ENCODE measurements around the gene ZNF14. TPM values are rescaled to one million over a fixed set of nuclear protein-coding genes. Genes with fewer than 3 reads are reported as not detected.
"Not testable (repeated sequence)": the region's sequence is repeated elsewhere in the genome, so short reads cannot be mapped to it uniquely, and the experiment has no call there.

The ZNF14 gene
- total RNA-seq: 1 to 10 TPM; 5.3 to 6.7 TPM

DNA sequence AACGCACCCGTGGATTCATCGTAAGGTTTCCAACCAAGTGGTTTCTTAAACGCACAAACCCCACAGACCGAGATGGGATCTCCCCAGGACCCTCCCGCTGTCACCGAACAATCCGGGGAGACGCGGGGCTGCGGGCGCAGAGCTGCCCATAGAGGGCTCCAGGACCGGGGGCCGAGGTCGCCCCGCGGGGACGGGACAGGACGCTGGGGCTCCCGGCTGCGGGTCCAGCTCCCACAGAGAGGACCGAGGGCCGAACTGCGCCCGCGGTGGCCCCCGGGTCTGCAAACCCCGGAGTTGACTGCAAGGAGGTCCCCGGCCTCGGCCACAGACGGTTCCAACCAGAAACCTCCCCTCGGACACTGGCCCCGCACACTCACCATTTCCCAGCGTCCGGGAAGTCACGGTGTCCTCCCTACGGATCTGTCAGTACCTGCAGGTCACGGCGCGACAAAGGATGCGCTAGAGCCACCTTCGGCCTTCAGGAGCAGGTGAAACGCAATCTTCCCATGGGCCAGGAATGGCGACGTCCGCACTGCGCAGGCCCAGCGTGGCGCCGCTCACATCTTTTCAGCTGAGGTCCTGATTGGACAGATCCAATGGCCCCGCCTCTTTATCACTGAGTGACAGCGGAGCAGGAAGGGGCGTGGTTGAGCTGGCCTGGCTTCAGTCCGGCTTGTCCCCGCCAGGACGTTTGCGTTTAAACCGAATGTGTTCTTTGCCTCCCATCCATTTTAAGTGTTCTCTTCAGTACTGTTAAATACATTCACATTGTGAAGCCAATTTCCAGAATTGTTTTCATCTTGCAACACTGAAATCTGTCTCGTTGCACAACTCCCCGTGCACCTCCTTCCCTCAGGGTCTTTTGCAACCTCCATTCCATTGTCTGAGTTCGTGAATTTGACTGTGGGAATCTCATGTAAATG is at the start of gene ZNF14:
ZNF14 (minus strand) TSS at position 534 of the 923 bp plus-strand sequence; CDS start at position 380, 154 bp downstream.
- H3K4me1 ChIP-seq: peaks cover 14% of the 10 kb centered on the region
- WGBS, 2 donors: 1% methylated on average over 11 to 61 of the region's 61 CpGs
- peaks cover 0 to 7% (median 0%) of the 10 kb centered on the region in 3 donors for H3K9me3 ChIP-seq
- TF ChIP-seq, protein P1, sequence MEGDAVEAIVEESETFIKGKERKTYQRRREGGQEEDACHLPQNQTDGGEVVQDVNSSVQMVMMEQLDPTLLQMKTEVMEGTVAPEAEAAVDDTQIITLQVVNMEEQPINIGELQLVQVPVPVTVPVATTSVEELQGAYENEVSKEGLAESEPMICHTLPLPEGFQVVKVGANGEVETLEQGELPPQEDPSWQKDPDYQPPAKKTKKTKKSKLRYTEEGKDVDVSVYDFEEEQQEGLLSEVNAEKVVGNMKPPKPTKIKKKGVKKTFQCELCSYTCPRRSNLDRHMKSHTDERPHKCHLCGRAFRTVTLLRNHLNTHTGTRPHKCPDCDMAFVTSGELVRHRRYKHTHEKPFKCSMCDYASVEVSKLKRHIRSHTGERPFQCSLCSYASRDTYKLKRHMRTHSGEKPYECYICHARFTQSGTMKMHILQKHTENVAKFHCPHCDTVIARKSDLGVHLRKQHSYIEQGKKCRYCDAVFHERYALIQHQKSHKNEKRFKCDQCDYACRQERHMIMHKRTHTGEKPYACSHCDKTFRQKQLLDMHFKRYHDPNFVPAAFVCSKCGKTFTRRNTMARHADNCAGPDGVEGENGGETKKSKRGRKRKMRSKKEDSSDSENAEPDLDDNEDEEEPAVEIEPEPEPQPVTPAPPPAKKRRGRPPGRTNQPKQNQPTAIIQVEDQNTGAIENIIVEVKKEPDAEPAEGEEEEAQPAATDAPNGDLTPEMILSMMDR (IDR thresholded peaks at IDR 0.05): peak in 3 of 7 experiments; percentile 3 to 23 (median 15)
- peak; percentile 52 to 85 (median 83) for TF ChIP-seq POLR2A (IDR thresholded peaks at IDR 0.05)
- no peaks in the 10 kb centered on the region for H3K27me3 ChIP-seq
- peak; percentile 100 for ATAC-seq
- intact Hi-C loops (cut with DNase I): no loop called here
- peak; percentile 95 to 98 (median 96) for DNase-seq
- peak within 1 kb of the TSS; percentile 54 to 68 for H3K4me3 ChIP-seq
- H3K36me3 ChIP-seq (replicated peaks in 1 of 2; ENCODE audit: insufficient read depth in 1 of 2, low read depth in 2 of 2): no peaks in the 10 kb centered on the region
- H3K27ac ChIP-seq: peak within 1 kb of the TSS; percentile 44 to 81 (median 63)

DNA sequence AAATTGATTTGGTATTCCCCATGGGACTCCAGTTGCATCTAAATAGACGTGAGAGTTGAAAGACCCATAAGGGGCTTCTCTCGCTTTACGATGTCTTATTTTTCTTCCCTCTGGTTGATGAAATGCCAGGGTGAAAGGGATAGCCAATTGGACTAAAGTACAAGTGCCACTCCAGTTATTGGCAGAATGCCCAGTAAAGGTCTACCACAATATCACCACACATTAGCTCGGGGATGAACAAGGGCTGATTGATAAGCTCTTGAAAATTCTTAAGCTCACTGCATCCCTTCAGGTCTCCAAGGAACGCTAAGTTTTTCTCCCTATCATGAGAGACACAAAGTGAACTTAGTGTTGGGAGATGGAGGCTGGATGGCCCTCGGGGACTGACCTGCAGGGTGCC is 48.9 kb upstream of the ZNF14 start:
- WGBS, 2 donors: 73 to 78% methylated on average over 6 of the region's 6 CpGs
- intact Hi-C loops (cut with DNase I); H3K27me3 ChIP-seq; ATAC-seq; H3K27ac ChIP-seq; H3K36me3 ChIP-seq (replicated peaks in 1 of 2; ENCODE audit: insufficient read depth in 1 of 2, low read depth in 2 of 2); DNase-seq; H3K9me3 ChIP-seq; H3K4me3 ChIP-seq: not testable (repeated sequence)
- peaks cover 20% of the 10 kb centered on the region for H3K4me1 ChIP-seq

DNA sequence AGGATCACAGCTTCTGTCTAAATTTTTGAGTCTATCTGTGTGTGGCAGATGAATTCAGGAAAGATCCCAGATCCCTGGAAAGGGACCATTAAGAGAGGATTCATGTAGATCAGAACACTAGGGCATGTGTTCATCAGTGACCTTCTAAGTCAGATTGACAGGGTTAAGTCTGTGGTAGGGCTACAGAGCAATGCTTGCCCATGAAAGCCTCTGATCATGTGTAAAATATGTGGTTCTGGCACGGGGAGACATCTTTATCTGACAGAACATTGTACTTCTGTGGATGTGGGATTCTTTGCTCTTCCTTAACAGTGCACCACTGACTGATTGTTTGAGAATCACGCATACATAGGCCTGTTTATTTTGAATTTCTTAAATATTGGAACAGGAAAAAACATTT is 45.8 kb upstream of the ZNF14 start:
- no peak overlapping the region for H3K27ac ChIP-seq
- ATAC-seq (no peak), DNase-seq (no peak)
- H3K4me3 ChIP-seq: no peak overlapping the region
- H3K27me3 ChIP-seq: no peaks in the 10 kb centered on the region
- intact Hi-C loops (cut with DNase I): no loop called here
- TF ChIP-seq, protein P1 (IDR thresholded peaks at IDR 0.05): no peak
- TF ChIP-seq POLR2A (IDR thresholded peaks at IDR 0.05): no peak
- H3K9me3 ChIP-seq: no peaks in the 10 kb centered on the region
- no peaks in the 10 kb centered on the region for H3K36me3 ChIP-seq (replicated peaks in 1 of 2; ENCODE audit: insufficient read depth in 1 of 2, low read depth in 2 of 2)
- 81 to 87% methylated on average over 2 of the region's 2 CpGs for WGBS, 2 donors
- H3K4me1 ChIP-seq: peaks cover 35% of the 10 kb centered on the region

DNA sequence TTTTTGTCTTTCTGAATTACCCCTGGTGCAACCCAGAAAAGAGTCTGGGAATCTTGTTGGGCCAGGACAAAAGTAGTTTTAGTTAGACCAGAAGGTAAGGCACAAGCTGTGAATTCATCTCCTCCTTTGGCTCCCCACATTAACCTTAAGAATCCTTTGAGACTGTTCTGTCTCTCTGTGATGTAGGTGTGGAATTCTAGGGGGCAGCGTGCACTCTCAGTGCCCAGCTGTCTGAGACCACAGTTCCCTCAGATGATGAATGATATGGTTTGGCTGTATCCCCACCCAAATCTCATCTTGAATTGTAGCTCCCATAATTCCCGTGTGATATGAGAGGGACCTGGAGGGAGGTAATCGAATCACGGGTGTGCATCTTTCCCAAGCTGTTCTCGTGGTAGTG is 44.8 kb upstream of the ZNF14 start:
- ATAC-seq: no peak
- no peak for DNase-seq
- Histone ChIP-seq H3K36me3 (replicated peaks in 1 of 2; ENCODE audit: insufficient read depth in 1 of 2, low read depth in 2 of 2) (no peaks in the 10 kb centered on the region), H3K9me3 (no peaks in the 10 kb centered on the region), H3K27ac (no peak overlapping the region), H3K4me3 (no peak overlapping the region), H3K27me3 (no peaks in the 10 kb centered on the region), H3K4me1 (peaks cover 36% of the 10 kb centered on the region)
- TF ChIP-seq, protein P1 (IDR thresholded peaks at IDR 0.05): no peak
- TF ChIP-seq POLR2A (IDR thresholded peaks at IDR 0.05): no peak
- intact Hi-C loops (cut with DNase I): no loop called here
- 77 to 83% methylated on average over 5 of the region's 5 CpGs for WGBS, 2 donors

DNA sequence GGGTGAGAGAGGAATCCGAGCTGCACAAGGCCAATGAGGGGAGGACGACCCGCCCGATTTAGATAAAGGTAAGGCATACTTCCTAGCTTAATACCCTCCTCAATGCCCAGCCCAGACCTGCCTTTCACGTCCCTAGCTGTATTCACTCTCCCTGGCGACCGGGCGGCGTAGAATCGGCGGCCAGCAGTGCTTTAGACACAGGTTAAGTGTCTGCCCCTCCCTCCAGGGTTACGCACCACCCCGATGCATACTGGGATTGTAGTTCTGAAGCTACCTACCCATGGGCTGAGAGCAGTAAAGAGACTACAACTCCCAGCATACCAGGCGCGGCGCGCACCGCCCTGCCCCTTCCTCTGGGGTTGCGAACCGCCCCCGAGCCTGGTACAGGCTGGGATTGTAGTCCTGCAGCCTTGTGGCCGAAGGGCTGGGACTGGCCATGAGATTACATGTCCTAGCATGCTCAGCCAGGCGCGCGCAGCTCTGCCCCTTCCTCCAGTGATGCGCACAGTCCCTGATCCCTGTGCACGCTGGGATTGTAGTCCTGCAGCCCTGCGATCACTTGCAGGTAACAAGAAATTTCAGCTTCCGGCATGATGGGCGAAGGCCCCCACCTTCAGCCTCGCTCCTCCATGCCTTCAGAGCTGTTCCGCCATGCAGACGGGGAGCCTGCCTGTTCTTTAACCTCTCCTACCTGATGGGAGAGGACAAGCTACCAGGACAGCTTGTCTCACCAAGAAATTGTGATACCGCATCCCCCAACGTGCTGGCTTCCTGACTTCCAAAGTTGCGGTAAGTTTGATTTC is 43.5 kb upstream of the ZNF14 start:
- TF ChIP-seq POLR2A (IDR thresholded peaks at IDR 0.05): peak; percentile 72 to 96 (median 95)
- TF ChIP-seq, protein P1 (IDR thresholded peaks at IDR 0.05): peak in 3 of 7 experiments; percentile 30 to 43 (median 33)

More for the DNA sequence above, 43.5 kb upstream of the ZNF14 start:
- H3K27ac ChIP-seq: peak overlapping the region; percentile 85 to 96 (median 90)
- H3K9me3 ChIP-seq: no peaks in the 10 kb centered on the region
- DNase-seq (peak; percentile 98 to 99 (median 98)), ATAC-seq (peak; percentile 99)
- peak overlapping the region; percentile 62 to 72 for H3K4me3 ChIP-seq
- peaks cover 44% of the 10 kb centered on the region for H3K4me1 ChIP-seq
- intact Hi-C loops (cut with DNase I): no loop called here
- 0% methylated on average over 13 to 36 of the region's 36 CpGs for WGBS, 2 donors
- no peaks in the 10 kb centered on the region for H3K27me3 ChIP-seq
- H3K36me3 ChIP-seq (replicated peaks in 1 of 2; ENCODE audit: insufficient read depth in 1 of 2, low read depth in 2 of 2): no peaks in the 10 kb centered on the region
